SK-N-SH (cell line): ENCODE data around the gene STK4. TPM values are rescaled to one million over a fixed set of nuclear protein-coding genes. Genes with fewer than 3 reads are reported as not detected.

ENCODE experiments used
- CTCF ChIA-PET: fragments of 300-600, 350-600 bp; formaldehyde crosslinking; extraction: SDS; loops from one replicate; lab custom pipeline; 2021; lab: Yijun Ruan, JAX
- POLR2A ChIA-PET: fragments of 350-600 bp; sonication (Branson Sonifier 250); formaldehyde crosslinking; extraction: SDS; loops from one replicate; lab custom pipeline; 2020; ENCODE audit warnings: antibody characterized with exemption, inconsistent platforms; lab: Yijun Ruan, JAX
- DNase-seq: peaks from one replicate; pipeline ENCODE4 v3.0.0; 2012
- H2AFZ ChIP-seq: fragments of 200-600 bp; sonication (generic); 2 replicates; pipeline ENCODE4 v1.8.1; 2016; ENCODE audit warnings: antibody characterized with exemption, mild to moderate bottlenecking, low read depth
- H3F3A ChIP-seq: fragments of 200-600 bp; sonication (generic); replicated peaks from 2 replicates; pipeline ENCODE3; 2016; ENCODE audit warnings: antibody characterized with exemption, mild to moderate bottlenecking; ENCODE audit not compliant: insufficient read depth
- H3K27ac ChIP-seq, 2 experiments: fragments of 200-500 bp in 1 of 2; fragments of 200-600 bp in 1 of 2; sonication (Bioruptor generic) in 1 of 2; sonication (generic), shearing (Covaris generic) in 1 of 2; 2 replicates each; pipeline versions ENCODE4 v1.5.1 to v1.6.1; 2014 to 2016; ENCODE audit warnings: low read depth in 2 of 2, inconsistent platforms in 1 of 2, low read length in 1 of 2, mild to moderate bottlenecking in 1 of 2, mixed read lengths in 1 of 2
- H3K27me3 ChIP-seq: fragments of 200-600 bp; sonication (generic), shearing (Covaris generic); 2 replicates; pipeline ENCODE4 v1.6.1; 2016; ENCODE audit warnings: mixed run types; ENCODE audit not compliant: insufficient read depth
- H3K36me3 ChIP-seq, 2 experiments: fragments of 200-500 bp in 1 of 2; fragments of 200-600 bp in 1 of 2; sonication (Bioruptor generic) in 1 of 2; sonication (generic) in 1 of 2; replicated peaks in 1 of 2; 2 replicates each; pipeline versions ENCODE3 to v1.5.1; 2014 to 2016; ENCODE audit warnings: low read length in 1 of 2, mild to moderate bottlenecking in 1 of 2; ENCODE audit not compliant: insufficient read depth in 2 of 2, control insufficient read depth in 1 of 2
- H3K4me1 ChIP-seq, 2 experiments: fragments of 200-500 bp in 1 of 2; fragments of 200-600 bp in 1 of 2; sonication (Bioruptor generic) in 1 of 2; sonication (generic), shearing (Covaris generic) in 1 of 2; 2 replicates each; pipeline versions ENCODE4 v1.5.1 to v1.6.1; 2014 to 2016; ENCODE audit warnings: low read depth in 1 of 2, low read length in 1 of 2, mixed run types in 1 of 2; ENCODE audit not compliant: insufficient read depth in 2 of 2, control insufficient read depth in 1 of 2
- H3K4me2 ChIP-seq: fragments of 200-600 bp; sonication (generic), shearing (Covaris generic); 2 replicates; pipeline ENCODE4 v1.6.1; 2017; ENCODE audit warnings: mixed run types
- H3K4me3 ChIP-seq, 2 experiments: fragments of 200-500 bp in 1 of 2; fragments of 200-600 bp in 1 of 2; sonication (Bioruptor generic) in 1 of 2; sonication (generic), shearing (Covaris generic) in 1 of 2; 2 replicates each; pipeline versions ENCODE4 v1.5.1 to v1.8.1; 2014 to 2016; ENCODE audit warnings: low read depth in 2 of 2, inconsistent platforms in 1 of 2, low read length in 1 of 2, mild to moderate bottlenecking in 1 of 2, mixed read lengths in 1 of 2, moderate library complexity in 1 of 2
- H3K79me2 ChIP-seq: fragments of 200-600 bp; sonication (generic); 2 replicates; pipeline ENCODE4 v1.8.1; 2017; ENCODE audit warnings: mild to moderate bottlenecking; ENCODE audit not compliant: insufficient read depth
- H3K9ac ChIP-seq: fragments of 200-600 bp; sonication (generic); 2 replicates; pipeline ENCODE4 v1.6.1; 2017; ENCODE audit warnings: mixed run types
- H3K9me2 ChIP-seq: fragments of 200-600 bp; sonication (generic); 2 replicates; pipeline ENCODE4 v1.6.1; 2017; ENCODE audit warnings: mixed run types
- H3K9me3 ChIP-seq: fragments of 200-600 bp; sonication (generic); 2 replicates; pipeline ENCODE4 v1.6.1; 2017; ENCODE audit warnings: mixed run types, mild to moderate bottlenecking, moderate library complexity
- H4K20me1 ChIP-seq: fragments of 200-600 bp; sonication (generic); 2 replicates; pipeline ENCODE4 v1.6.1; 2017; ENCODE audit warnings: mild to moderate bottlenecking, mixed run types; ENCODE audit not compliant: insufficient read depth
- CHD2 ChIP-seq: fragments of 150-350 bp; IDR thresholded peaks from 2 replicates; pipeline ENCODE4 v1.6.1; 2018; ENCODE audit warnings: low read length; ENCODE audit not compliant: partially characterized antibody
- FOSL2 ChIP-seq: IDR thresholded peaks from 2 replicates; pipeline ENCODE4 v1.4.0; 2012; ENCODE audit warnings: low read depth, mild to moderate bottlenecking, moderate library complexity, borderline replicate concordance
- FOXM1 ChIP-seq: IDR thresholded peaks from 2 replicates; pipeline ENCODE4 v1.4.0; 2012; ENCODE audit warnings: low read depth, mild to moderate bottlenecking
- GABPA ChIP-seq: IDR thresholded peaks from 2 replicates; pipeline ENCODE4 v1.4.0; 2012; ENCODE audit warnings: low read depth, mild to moderate bottlenecking
- GATA2 ChIP-seq: sonication (generic); formaldehyde crosslinking; IDR thresholded peaks from 2 replicates; pipeline ENCODE4 v1.5.0; 2020; ENCODE audit warnings: mild to moderate bottlenecking, missing genetic modification reagents
- MEF2A ChIP-seq: IDR thresholded peaks from 2 replicates; pipeline ENCODE4 v1.4.0; 2012; ENCODE audit warnings: low read depth, borderline replicate concordance
- MXI1 ChIP-seq: IDR thresholded peaks from 2 replicates; pipeline ENCODE4 v1.6.1; 2012; ENCODE audit warnings: mild to moderate bottlenecking, low read depth, low read length, improper control_type of control experiment
- NFIC ChIP-seq: IDR thresholded peaks from 2 replicates; pipeline ENCODE4 v1.4.0; 2012; ENCODE audit warnings: borderline replicate concordance
- NRF1 ChIP-seq: IDR thresholded peaks from 2 replicates; pipeline ENCODE4 v1.6.1; 2012; ENCODE audit warnings: low read depth, mild to moderate bottlenecking, low read length
- POLR2AphosphoS5 ChIP-seq: IDR thresholded peaks from 2 replicates; pipeline ENCODE4 v1.6.1; 2012; ENCODE audit warnings: low read depth, low read length
- RFX5 ChIP-seq: IDR thresholded peaks from 2 replicates; pipeline ENCODE4 v1.6.1; 2012; ENCODE audit warnings: mild to moderate bottlenecking, improper control_type of control experiment, low read length
- RXRA ChIP-seq: IDR thresholded peaks from 2 replicates; pipeline ENCODE4 v1.4.0; 2012; ENCODE audit warnings: low read depth, mild to moderate bottlenecking, borderline replicate concordance
- SIN3A ChIP-seq: IDR thresholded peaks from 2 replicates; pipeline ENCODE4 v1.6.1; 2012; ENCODE audit warnings: low read depth, mild to moderate bottlenecking, low read length, moderate library complexity, borderline replicate concordance
- SMC3 ChIP-seq: IDR thresholded peaks from 2 replicates; pipeline ENCODE4 v1.6.1; 2012; ENCODE audit warnings: low read depth, low read length, improper control_type of control experiment
- WGBS: methylation state at CpG from one replicate; pipeline ENCODE4 v1.1.6; 2017; ENCODE audit warnings: low lambda C conversion rate; 5-methylcytosine and 5-hydroxymethylcytosine counted together
- polyA plus RNA-seq, 3 experiments: library from polyadenylated mRNA; depleted of rRNA; stranded (reverse); fragments of >200 nt; gene quantifications; 2 replicates each; pipeline ENCODE4 v1.2.3, GENCODE V29; 2012
- TF ChIP-seq, protein P1 (sequence below): IDR thresholded peaks from 2 replicates; pipeline ENCODE4 v1.4.0; 2012; ENCODE audit warnings: low read depth, borderline replicate concordance
- TF ChIP-seq, protein P2 (sequence below): IDR thresholded peaks from 2 replicates; pipeline ENCODE4; 2012
- TF ChIP-seq, protein P3 (sequence below): fragments of 150-350 bp; IDR thresholded peaks from 2 replicates; pipeline ENCODE4 v1.6.1; 2017; ENCODE audit warnings: antibody characterized with exemption, low read length, low read depth, borderline replicate concordance
- TF ChIP-seq, protein P4 (sequence below): IDR thresholded peaks from 2 replicates; pipeline ENCODE4 v1.4.0; 2012; ENCODE audit warnings: low read depth

The STK4 gene
- polyA plus RNA-seq, 1 of the 3 experiments (the other 2 are of a cell fraction) = 11.4 TPM

DNA sequence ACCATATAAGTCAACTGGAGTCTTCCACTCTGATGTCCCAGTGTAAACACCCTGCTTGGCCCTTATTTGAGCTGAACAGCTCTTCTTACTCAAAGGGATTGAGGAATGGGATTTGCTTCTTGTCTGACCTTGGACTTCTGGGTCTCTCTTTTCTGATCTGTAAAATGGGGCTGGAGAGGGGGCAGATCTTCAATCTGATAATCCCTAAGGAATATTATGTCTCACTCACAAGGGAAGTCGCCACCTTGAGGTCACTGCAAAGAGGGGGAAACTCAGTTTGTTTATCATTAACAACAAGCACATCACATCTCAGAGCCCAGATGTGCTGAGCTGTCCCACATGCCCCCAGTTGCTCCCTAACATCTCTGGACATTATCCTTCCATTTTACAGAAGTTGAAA, 119.6 kb downstream of the STK4 start (continued):
- TF ChIP-seq, protein P1, sequence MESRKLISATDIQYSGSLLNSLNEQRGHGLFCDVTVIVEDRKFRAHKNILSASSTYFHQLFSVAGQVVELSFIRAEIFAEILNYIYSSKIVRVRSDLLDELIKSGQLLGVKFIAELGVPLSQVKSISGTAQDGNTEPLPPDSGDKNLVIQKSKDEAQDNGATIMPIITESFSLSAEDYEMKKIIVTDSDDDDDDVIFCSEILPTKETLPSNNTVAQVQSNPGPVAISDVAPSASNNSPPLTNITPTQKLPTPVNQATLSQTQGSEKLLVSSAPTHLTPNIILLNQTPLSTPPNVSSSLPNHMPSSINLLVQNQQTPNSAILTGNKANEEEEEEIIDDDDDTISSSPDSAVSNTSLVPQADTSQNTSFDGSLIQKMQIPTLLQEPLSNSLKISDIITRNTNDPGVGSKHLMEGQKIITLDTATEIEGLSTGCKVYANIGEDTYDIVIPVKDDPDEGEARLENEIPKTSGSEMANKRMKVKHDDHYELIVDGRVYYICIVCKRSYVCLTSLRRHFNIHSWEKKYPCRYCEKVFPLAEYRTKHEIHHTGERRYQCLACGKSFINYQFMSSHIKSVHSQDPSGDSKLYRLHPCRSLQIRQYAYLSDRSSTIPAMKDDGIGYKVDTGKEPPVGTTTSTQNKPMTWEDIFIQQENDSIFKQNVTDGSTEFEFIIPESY = no peak
- TF ChIP-seq FOSL2 = no peak
- TF ChIP-seq CHD2 = no peak
- TF ChIP-seq MXI1 = no peak
- TF ChIP-seq SMC3 = no peak
- no peak for TF ChIP-seq GATA2 (CRISPR knock-in tag)
- TF ChIP-seq, all 33 proteins: peak for 0

DNA sequence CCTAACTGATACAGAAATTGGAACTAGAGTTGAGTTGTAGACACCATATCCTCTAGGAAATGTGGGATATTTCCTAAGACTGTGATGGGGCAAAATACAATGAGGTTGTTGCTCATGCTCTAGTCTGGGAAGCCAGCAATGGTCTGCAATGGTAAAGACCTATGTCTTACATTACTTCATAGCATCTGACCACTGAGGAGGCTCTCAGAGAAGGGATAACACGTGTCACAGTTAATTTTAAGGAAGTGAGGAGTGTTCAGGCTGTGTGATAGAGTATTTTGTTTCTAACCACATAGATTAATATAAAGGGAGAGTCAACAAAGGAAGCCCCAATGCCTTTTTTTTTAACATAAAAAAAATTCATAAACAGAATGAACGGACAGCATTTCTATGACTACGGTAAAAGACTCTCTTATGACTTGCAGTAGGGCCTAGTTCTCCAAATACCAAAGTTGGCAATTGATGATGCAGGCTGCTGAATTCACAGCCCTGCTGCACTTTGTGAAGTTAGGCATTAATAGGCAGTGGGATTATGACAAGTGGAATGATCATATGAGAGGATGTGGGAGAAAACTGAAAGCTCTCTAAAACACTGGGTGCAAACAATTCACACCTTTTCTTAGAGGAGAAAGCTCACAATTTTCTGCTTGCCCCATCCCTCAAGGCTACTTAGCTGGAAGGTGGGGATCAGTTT, 120.9 kb downstream of the STK4 start:
- peak overlapping the region; percentile 55 for H3K9ac ChIP-seq
- TF ChIP-seq RXRA = no peak
- TF ChIP-seq, protein P1 = no peak
- TF ChIP-seq, all 33 proteins: peak for 0
- DNase-seq = no peak
- Histone ChIP-seq H4K20me1 (no peaks in the 10 kb centered on the region), H3K27ac (peak overlapping the region; percentile 79 to 91; a peak in 3 of 4 replicates), H3K9me3 (no peaks in the 10 kb centered on the region), H3K36me3 (peaks cover 3 to 6% of the 10 kb centered on the region in 2 experiments), H3K4me1 (peaks cover 0 to 4% of the 10 kb centered on the region in 2 experiments; a peak in 1 of 4 replicates), H3K9me2 (no peaks in the 10 kb centered on the region), H3K27me3 (no peaks in the 10 kb centered on the region), H3F3A (peaks cover 22% of the 10 kb centered on the region), H3K4me2 (peak overlapping the region; percentile 55; the same call in 1 of the 2 replicates), H3K4me3 (no peak overlapping the region), H3K79me2 (no peaks in the 10 kb centered on the region), H2AFZ (no peak overlapping the region)
- WGBS = 94% methylated on average over 3 of the region's 3 CpGs
- ChIA-PET POLR2A (no interaction called here), CTCF (interaction anchor here (1.0 to 1.7 kb wide), 5 partner anchors 8 to 77 kb away, joined by 3 to 9 read pairs (median 4); no protein-coding TSS in a partner anchor)

DNA sequence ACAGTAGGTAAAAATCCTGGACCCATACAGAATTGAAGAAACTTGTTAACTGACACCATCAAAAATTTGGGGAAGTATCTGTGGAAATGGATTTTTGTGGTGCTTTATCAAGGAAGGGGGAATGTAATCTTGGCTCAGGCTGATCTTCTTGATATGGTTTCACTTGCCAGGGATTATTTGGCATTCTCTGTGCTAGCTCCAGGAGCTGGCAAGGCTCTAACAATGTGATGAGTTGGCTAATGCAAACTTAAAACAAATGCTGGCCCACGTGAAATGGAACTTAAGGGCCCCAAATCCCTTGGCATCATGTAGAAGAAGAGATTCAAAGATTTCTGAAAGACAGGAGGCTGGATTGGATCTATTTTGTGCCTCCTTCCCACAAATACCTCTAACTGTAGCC, 121.5 kb downstream of the STK4 start:
- DNase-seq = no peak
- H3K79me2 ChIP-seq = no peaks in the 10 kb centered on the region
- H3K4me3 ChIP-seq = no peak overlapping the region
- peak overlapping the region; percentile 53; the same call in 1 of the 2 replicates for H2AFZ ChIP-seq
- H3K27me3 ChIP-seq = no peaks in the 10 kb centered on the region
- POLR2A ChIA-PET = no interaction called here
- peak overlapping the region; percentile 79 to 91 for H3K27ac ChIP-seq
- H3K9me3 ChIP-seq = no peaks in the 10 kb centered on the region
- H3K4me1 ChIP-seq = peaks cover 0 to 4% of the 10 kb centered on the region in 2 experiments; a peak in 1 of 4 replicates
- H3K9me2 ChIP-seq = no peaks in the 10 kb centered on the region
- H3K4me2 ChIP-seq = peak overlapping the region; percentile 55; the same call in 1 of the 2 replicates
- peak overlapping the region; percentile 55 for H3K9ac ChIP-seq
- peaks cover 22% of the 10 kb centered on the region for H3F3A ChIP-seq
- 0% methylated on average over 1 of the region's 1 CpG for WGBS
- CTCF ChIA-PET = interaction anchor here (1.2 to 1.7 kb wide), 2 partner anchors 9 to 43 kb away, joined by 3 to 4 read pairs; no protein-coding TSS in a partner anchor
- peaks cover 0 to under 1% of the 10 kb centered on the region in 2 experiments for H3K36me3 ChIP-seq
- H4K20me1 ChIP-seq = no peaks in the 10 kb centered on the region
- TF ChIP-seq, protein P2, sequence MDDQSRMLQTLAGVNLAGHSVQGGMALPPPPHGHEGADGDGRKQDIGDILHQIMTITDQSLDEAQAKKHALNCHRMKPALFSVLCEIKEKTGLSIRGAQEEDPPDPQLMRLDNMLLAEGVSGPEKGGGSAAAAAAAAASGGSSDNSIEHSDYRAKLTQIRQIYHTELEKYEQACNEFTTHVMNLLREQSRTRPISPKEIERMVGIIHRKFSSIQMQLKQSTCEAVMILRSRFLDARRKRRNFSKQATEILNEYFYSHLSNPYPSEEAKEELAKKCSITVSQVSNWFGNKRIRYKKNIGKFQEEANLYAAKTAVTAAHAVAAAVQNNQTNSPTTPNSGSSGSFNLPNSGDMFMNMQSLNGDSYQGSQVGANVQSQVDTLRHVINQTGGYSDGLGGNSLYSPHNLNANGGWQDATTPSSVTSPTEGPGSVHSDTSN = peak; percentile 51; the same call in 1 of the 2 replicates
- no peak; the same call in 1 of the 2 replicates for TF ChIP-seq FOXM1
- peak; percentile 91 for TF ChIP-seq NFIC
- TF ChIP-seq RFX5 = no peak
- TF ChIP-seq MEF2A = no peak
- no peak for TF ChIP-seq RXRA
- TF ChIP-seq, protein P3, sequence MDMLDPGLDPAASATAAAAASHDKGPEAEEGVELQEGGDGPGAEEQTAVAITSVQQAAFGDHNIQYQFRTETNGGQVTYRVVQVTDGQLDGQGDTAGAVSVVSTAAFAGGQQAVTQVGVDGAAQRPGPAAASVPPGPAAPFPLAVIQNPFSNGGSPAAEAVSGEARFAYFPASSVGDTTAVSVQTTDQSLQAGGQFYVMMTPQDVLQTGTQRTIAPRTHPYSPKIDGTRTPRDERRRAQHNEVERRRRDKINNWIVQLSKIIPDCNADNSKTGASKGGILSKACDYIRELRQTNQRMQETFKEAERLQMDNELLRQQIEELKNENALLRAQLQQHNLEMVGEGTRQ = no peak
- 0 out of 2 replicates have a peak, but pooled peaks have one; percentile 9 for TF ChIP-seq SIN3A
- TF ChIP-seq POLR2AphosphoS5 = 0 out of 2 replicates have a peak, but pooled peaks have one; percentile 9
- TF ChIP-seq NRF1 = no peak
- TF ChIP-seq, protein P4, sequence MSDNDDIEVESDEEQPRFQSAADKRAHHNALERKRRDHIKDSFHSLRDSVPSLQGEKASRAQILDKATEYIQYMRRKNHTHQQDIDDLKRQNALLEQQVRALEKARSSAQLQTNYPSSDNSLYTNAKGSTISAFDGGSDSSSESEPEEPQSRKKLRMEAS = no peak
- TF ChIP-seq GABPA = no peak
- no peak for TF ChIP-seq CHD2
